ES-I3 (cell line): Measurements from ENCODE around the gene CADM1.

Experiments
- H3K36me3 ChIP-seq: 2 replicates; pipeline ENCODE4 v1.6.1; 2013; ENCODE audit warnings: mild to moderate bottlenecking, low read length, control low read depth, moderate library complexity; ENCODE audit not compliant: insufficient read depth
- H3K4me1 ChIP-seq: 2 replicates; pipeline ENCODE4 v1.6.1; 2013; ENCODE audit warnings: mild to moderate bottlenecking, control low read depth, low read length; ENCODE audit not compliant: insufficient read depth
- H3K9ac ChIP-seq: 2 replicates; pipeline ENCODE4 v1.6.1; 2013; ENCODE audit warnings: low read depth, mild to moderate bottlenecking, low read length, moderate library complexity
- H3K9me3 ChIP-seq: 2 replicates; pipeline ENCODE4 v1.6.1; 2013; ENCODE audit warnings: mild to moderate bottlenecking, low read length, moderate library complexity; ENCODE audit not compliant: control insufficient read depth, insufficient read depth

Gene CADM1

GRCh38 chr11:115456019-115456418 lies 48.2 kb downstream of the CADM1 start:
- no peaks in the 10 kb centered on the region for H3K9me3 ChIP-seq

GRCh38 chr11:115455613-115456012 lies 48.6 kb downstream of the CADM1 start:
- H3K36me3 ChIP-seq: no peaks in the 10 kb centered on the region

More at GRCh38 chr11:115456019-115456418, 48.2 kb downstream of the CADM1 start:
- H3K4me1 ChIP-seq: peaks cover 32% of the 10 kb centered on the region
- no peaks in the 10 kb centered on the region for H3K36me3 ChIP-seq
- no peak overlapping the region for H3K9ac ChIP-seq

GRCh38 chr11:115454525-115454924 lies 49.7 kb downstream of the CADM1 start:
- Histone ChIP-seq H3K9ac (no peak overlapping the region), H3K36me3 (no peaks in the 10 kb centered on the region), H3K4me1 (peaks cover 31% of the 10 kb centered on the region), H3K9me3 (no peaks in the 10 kb centered on the region)

More at GRCh38 chr11:115455613-115456012, 48.6 kb downstream of the CADM1 start:
- Histone ChIP-seq H3K9me3 (no peaks in the 10 kb centered on the region), H3K4me1 (peaks cover 32% of the 10 kb centered on the region), H3K9ac (no peak overlapping the region)

- no peak overlapping the region for H3K9ac ChIP-seq
- no peaks in the 10 kb centered on the region for H3K36me3 ChIP-seq
- no peaks in the 10 kb centered on the region for H3K9me3 ChIP-seq
- H3K4me1 ChIP-seq: peaks cover 27% of the 10 kb centered on the region
These were observed 50.3 kb downstream of the CADM1 start for GRCh38 chr11:115453693-115454490.

GRCh38 chr11:115452241-115452640 lies 52.0 kb downstream of the CADM1 start:
- Histone ChIP-seq H3K9me3 (peaks cover 5% of the 10 kb centered on the region; the same call in 1 of the 2 replicates), H3K36me3 (no peaks in the 10 kb centered on the region), H3K9ac (no peak overlapping the region), H3K4me1 (peaks cover 22% of the 10 kb centered on the region)

GRCh38 chr11:115450519-115450918 lies 53.7 kb downstream of the CADM1 start:
- H3K4me1 ChIP-seq: peaks cover 16% of the 10 kb centered on the region
- H3K9ac ChIP-seq: no peak overlapping the region
- peaks cover 5% of the 10 kb centered on the region; the same call in 1 of the 2 replicates for H3K9me3 ChIP-seq
- H3K36me3 ChIP-seq: no peaks in the 10 kb centered on the region

- H3K4me1 ChIP-seq: no peaks in the 10 kb centered on the region
- H3K9me3 ChIP-seq: peaks cover 5% of the 10 kb centered on the region; the same call in 1 of the 2 replicates
- H3K9ac ChIP-seq: no peak overlapping the region
- no peaks in the 10 kb centered on the region for H3K36me3 ChIP-seq
These were observed 56.8 kb downstream of the CADM1 start for GRCh38 chr11:115447273-115447864.

GRCh38 chr11:115446214-115446613 lies 58.0 kb downstream of the CADM1 start:
- no peaks in the 10 kb centered on the region for H3K36me3 ChIP-seq
- H3K9me3 ChIP-seq: peaks cover 5% of the 10 kb centered on the region; the same call in 1 of the 2 replicates
- no peak overlapping the region for H3K9ac ChIP-seq
- no peaks in the 10 kb centered on the region for H3K4me1 ChIP-seq

- peaks cover 5% of the 10 kb centered on the region; the same call in 1 of the 2 replicates for H3K9me3 ChIP-seq
- peaks cover under 1% of the 10 kb centered on the region; the same call in 1 of the 2 replicates for H3K4me1 ChIP-seq
- no peaks in the 10 kb centered on the region for H3K36me3 ChIP-seq
- no peak overlapping the region for H3K9ac ChIP-seq
These were observed 59.7 kb downstream of the CADM1 start for GRCh38 chr11:115444542-115444941.

- Histone ChIP-seq H3K4me1 (peaks cover 14% of the 10 kb centered on the region), H3K9ac (no peak overlapping the region), H3K36me3 (no peaks in the 10 kb centered on the region), H3K9me3 (no peaks in the 10 kb centered on the region)
These were observed 64.2 kb downstream of the CADM1 start for GRCh38 chr11:115439969-115440540.

- H3K9ac ChIP-seq: no peak overlapping the region
- H3K9me3 ChIP-seq: no peaks in the 10 kb centered on the region
- no peaks in the 10 kb centered on the region for H3K36me3 ChIP-seq
- H3K4me1 ChIP-seq: peaks cover 14% of the 10 kb centered on the region
These were observed 64.8 kb downstream of the CADM1 start for GRCh38 chr11:115439385-115439784.

GRCh38 chr11:115437902-115438575 lies 66.2 kb downstream of the CADM1 start:
- Histone ChIP-seq H3K4me1 (peaks cover 14% of the 10 kb centered on the region), H3K9me3 (no peaks in the 10 kb centered on the region), H3K36me3 (no peaks in the 10 kb centered on the region), H3K9ac (no peak overlapping the region)

- Histone ChIP-seq H3K36me3 (no peaks in the 10 kb centered on the region), H3K9ac (no peak overlapping the region), H3K4me1 (no peaks in the 10 kb centered on the region), H3K9me3 (no peaks in the 10 kb centered on the region)
These were observed 73.9 kb downstream of the CADM1 start for GRCh38 chr11:115430345-115430744.

GRCh38 chr11:115428306-115428705 lies 75.9 kb downstream of the CADM1 start:
- H3K9me3 ChIP-seq: no peaks in the 10 kb centered on the region
- H3K36me3 ChIP-seq: no peaks in the 10 kb centered on the region
- H3K9ac ChIP-seq: no peak overlapping the region
- H3K4me1 ChIP-seq: peaks cover 7% of the 10 kb centered on the region; the same call in 1 of the 2 replicates
